ENCODE measurements around the gene DERA.

Gene DERA

GRCh38 chr12:16086942-16087341 is 175.8 kb downstream of the DERA start:
- H2AFZ ChIP-seq (ENCODE audit: low read length) = no peak overlapping the region
- H3K9ac ChIP-seq (ENCODE audit: low read length) = no peak overlapping the region
- no peaks in the 10 kb centered on the region for H3K27me3 ChIP-seq (replicated peaks; ENCODE audit: insufficient read depth, low read length)
- H3K79me2 ChIP-seq (ENCODE audit: low read length) = no peaks in the 10 kb centered on the region
- H3K9me3 ChIP-seq (replicated peaks; ENCODE audit: insufficient read depth, low read length) = no peaks in the 10 kb centered on the region
- H3K4me2 ChIP-seq (ENCODE audit: low read depth, low read length) = no peak overlapping the region
- H3K9me2 ChIP-seq (replicated peaks; ENCODE audit: insufficient read depth, low read length) = no peaks in the 10 kb centered on the region
- no peaks in the 10 kb centered on the region for H3F3A ChIP-seq (ENCODE audit: insufficient read depth, low read length)
- H3K4me1 ChIP-seq (ENCODE audit: low read length) = no peaks in the 10 kb centered on the region
- DNase-seq = no peak
- no peak overlapping the region for H3K27ac ChIP-seq (ENCODE audit: low read length)
- H4K20me1 ChIP-seq (ENCODE audit: insufficient read depth, low read length) = no peaks in the 10 kb centered on the region
- TF ChIP-seq EZH2 (optimal IDR thresholded peaks at IDR 0.05; ENCODE audit: low read depth, low read length) (no peak), EZH2phosphoT487 (IDR thresholded peaks at IDR 0.05; ENCODE audit: low read length) (no peak), CTCF (IDR thresholded peaks at IDR 0.05; ENCODE audit: low read length) (no peak)
- no peaks in the 10 kb centered on the region for H3K36me3 ChIP-seq (replicated peaks; ENCODE audit: insufficient read depth, low read length)
- no peak overlapping the region for H3K4me3 ChIP-seq (ENCODE audit: low read length)

Measured in MM.1S (cell line).